ENCODE results near the gene ARHGAP18.

The ARHGAP18 gene

GRCh38 chr6:129643968-129644367 is 66.0 kb downstream of the ARHGAP18 start:
- no peak for DNase-seq (ENCODE audit: low spot score)

- no peak for DNase-seq (ENCODE audit: low spot score)
Observed at GRCh38 chr6:129643176-129643575, 66.8 kb downstream of the ARHGAP18 start.

GRCh38 chr6:129642322-129642721 is 67.7 kb downstream of the ARHGAP18 start:
- no peak for DNase-seq (ENCODE audit: low spot score)

- no peak for DNase-seq (ENCODE audit: low spot score)
Observed at GRCh38 chr6:129641344-129641743, 68.6 kb downstream of the ARHGAP18 start.

- DNase-seq (ENCODE audit: low spot score) = no peak
Observed at GRCh38 chr6:129638686-129639085, 71.3 kb downstream of the ARHGAP18 start.

- no peak for DNase-seq (ENCODE audit: low spot score)
Observed at GRCh38 chr6:129638055-129638684, 71.8 kb downstream of the ARHGAP18 start.

GRCh38 chr6:129637340-129638054 is 72.5 kb downstream of the ARHGAP18 start:
- DNase-seq (ENCODE audit: low spot score) = no peak

GRCh38 chr6:129635396-129636130 is 74.4 kb downstream of the ARHGAP18 start:
- DNase-seq (ENCODE audit: low spot score) = no peak

- no peak for DNase-seq (ENCODE audit: low spot score)
Observed at GRCh38 chr6:129634411-129635230, 75.4 kb downstream of the ARHGAP18 start.

- DNase-seq (ENCODE audit: low spot score) = no peak
Observed at GRCh38 chr6:129633529-129633928, 76.4 kb downstream of the ARHGAP18 start.

- DNase-seq (ENCODE audit: low spot score) = no peak
Observed at GRCh38 chr6:129632172-129632613, 77.8 kb downstream of the ARHGAP18 start.

GRCh38 chr6:129631070-129631469 is 78.9 kb downstream of the ARHGAP18 start:
- no peak for DNase-seq (ENCODE audit: low spot score)

GRCh38 chr6:129630596-129630995 is 79.4 kb downstream of the ARHGAP18 start:
- no peak for DNase-seq (ENCODE audit: low spot score)

- DNase-seq (ENCODE audit: low spot score) = no peak
Observed at GRCh38 chr6:129628101-129628815, 81.7 kb downstream of the ARHGAP18 start.

- no peak for DNase-seq (ENCODE audit: low spot score)
Observed at GRCh38 chr6:129624488-129624887, 85.5 kb downstream of the ARHGAP18 start.

- no peak for DNase-seq (ENCODE audit: low spot score)
Observed at GRCh38 chr6:129623008-129623732, 86.8 kb downstream of the ARHGAP18 start.

- no peak for DNase-seq (ENCODE audit: low spot score)
Observed at GRCh38 chr6:129621252-129621651, 88.7 kb downstream of the ARHGAP18 start.

- DNase-seq (ENCODE audit: low spot score) = no peak
Observed at GRCh38 chr6:129620234-129620610, 89.8 kb downstream of the ARHGAP18 start.

GRCh38 chr6:129619579-129620233 is 90.3 kb downstream of the ARHGAP18 start:
- DNase-seq (ENCODE audit: low spot score) = no peak

GRCh38 chr6:129617986-129618385 is 92.0 kb downstream of the ARHGAP18 start:
- no peak for DNase-seq (ENCODE audit: low spot score)
